GM12874 (cell line): ENCODE data around the gene TAF4.

Source experiments
- CTCF ChIP-seq: IDR thresholded peaks from 2 replicates; pipeline ENCODE4 v1.5.1; 2011; ENCODE audit warnings: low read depth, mild to moderate bottlenecking, control low read depth, low read length, moderate library complexity; ENCODE audit not compliant: insufficient read depth

The TAF4 gene

GRCh38 chr20:61949363-61949713 is 116.3 kb downstream of the TAF4 start:
- TF ChIP-seq CTCF, result no peak

GRCh38 chr20:61948586-61949362 is 116.9 kb downstream of the TAF4 start:
- TF ChIP-seq CTCF, result no peak

- no peak for TF ChIP-seq CTCF
Observed at GRCh38 chr20:61942526-61942925, 123.2 kb downstream of the TAF4 start.

GRCh38 chr20:61941721-61942405 is 123.8 kb downstream of the TAF4 start:
- TF ChIP-seq CTCF, result no peak

- no peak for TF ChIP-seq CTCF
Observed at GRCh38 chr20:61940976-61941720, 124.5 kb downstream of the TAF4 start.

- TF ChIP-seq CTCF, result no peak
Observed at GRCh38 chr20:61940491-61940890, 125.2 kb downstream of the TAF4 start.

GRCh38 chr20:61939691-61940360 is 125.9 kb downstream of the TAF4 start:
- no peak for TF ChIP-seq CTCF
